Measurements from ENCODE around the gene PRKG1.

- TF ChIP-seq CTCF (IDR thresholded peaks at IDR 0.05; ENCODE audit: low read depth, low read length, missing input control) (no peak), YY1 (IDR thresholded peaks at IDR 0.05) (no peak), ATF3 (IDR thresholded peaks at IDR 0.05) (no peak), JUND (IDR thresholded peaks at IDR 0.05) (no peak), RAD21 (IDR thresholded peaks at IDR 0.05) (no peak), HNF4A (conservative IDR thresholded peaks at IDR 0.05) (no peak)
Observed at GRCh38 chr10:51852297-51852696, 778.0 kb downstream of the PRKG1 start.
